ENCODE measurements around the gene CHD6. TPM values are rescaled to one million over a fixed set of nuclear protein-coding genes. Genes with fewer than 3 reads are reported as not detected.

Gene CHD6
- total and polyA plus RNA-seq, 2 of the 13 experiments (the other 11 are each of a cell fraction or from before 2014, with no cell fraction given) = 14.4 to 52.0 TPM

DNA sequence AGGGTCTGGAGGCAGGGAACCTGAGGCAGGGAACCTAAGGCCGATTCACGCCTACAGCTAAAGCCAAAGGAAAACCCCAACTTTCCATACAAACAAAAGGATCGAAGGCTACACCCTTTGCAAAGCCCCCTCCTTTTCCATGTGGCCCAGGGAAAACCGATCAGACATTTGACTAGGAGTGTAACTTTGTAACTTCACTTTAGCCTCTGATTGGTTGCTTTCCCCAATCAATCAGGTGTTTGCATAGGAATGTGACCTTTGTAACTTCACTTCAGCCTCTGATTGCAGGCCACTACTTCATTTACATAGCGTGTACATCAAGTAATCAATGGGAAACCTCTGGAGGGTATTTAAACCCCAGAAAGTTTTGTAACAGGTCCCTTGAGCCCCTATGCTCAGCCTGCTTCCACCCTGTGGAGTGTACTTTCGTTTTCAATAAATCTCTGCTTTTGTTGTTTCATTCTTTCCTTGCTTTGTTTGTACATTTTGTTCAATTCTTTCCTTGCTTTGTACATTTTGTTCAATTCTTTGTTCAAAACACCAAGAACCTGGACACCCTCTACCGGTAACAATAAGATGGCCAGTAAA lies 43.3 kb downstream of the CHD6 start (continued):
- TF ChIP-seq KLF9 (CRISPR knock-in tag; IDR thresholded peaks at IDR 0.05; ENCODE audit: low read depth) (no peak), PBX2 (CRISPR knock-in tag; IDR thresholded peaks at IDR 0.05) (0 out of 2 replicates have a peak, but pooled peaks have one; percentile 31), NFYB (CRISPR knock-in tag; IDR thresholded peaks at IDR 0.05) (peak; percentile 69), HOXD1 (CRISPR knock-in tag; IDR thresholded peaks at IDR 0.05) (no peak), ATF1 (CRISPR knock-in tag; IDR thresholded peaks at IDR 0.05) (no peak), SOX6 (IDR thresholded peaks at IDR 0.05) (no peak), SOX6 (CRISPR knock-in tag; IDR thresholded peaks at IDR 0.05) (0 out of 2 replicates have a peak, but pooled peaks have one; percentile 9), ZNF24 (IDR thresholded peaks at IDR 0.05) (no peak), ZNF484 (CRISPR knock-in tag; IDR thresholded peaks at IDR 0.05; ENCODE audit: borderline replicate concordance, low read depth) (no peak), SP4 (CRISPR knock-in tag; IDR thresholded peaks at IDR 0.05) (no peak), ZFP36L1 (CRISPR knock-in tag; IDR thresholded peaks at IDR 0.05) (no peak), POGZ (CRISPR knock-in tag; IDR thresholded peaks at IDR 0.05) (peak; percentile 77), ZNF20 (CRISPR knock-in tag; IDR thresholded peaks at IDR 0.05) (peak; percentile 100), ZNF710 (CRISPR knock-in tag; IDR thresholded peaks at IDR 0.05; ENCODE audit: borderline replicate concordance) (no peak), ZNF225 (CRISPR knock-in tag; IDR thresholded peaks at IDR 0.05) (no peak)
- TF ChIP-seq, protein P1, sequence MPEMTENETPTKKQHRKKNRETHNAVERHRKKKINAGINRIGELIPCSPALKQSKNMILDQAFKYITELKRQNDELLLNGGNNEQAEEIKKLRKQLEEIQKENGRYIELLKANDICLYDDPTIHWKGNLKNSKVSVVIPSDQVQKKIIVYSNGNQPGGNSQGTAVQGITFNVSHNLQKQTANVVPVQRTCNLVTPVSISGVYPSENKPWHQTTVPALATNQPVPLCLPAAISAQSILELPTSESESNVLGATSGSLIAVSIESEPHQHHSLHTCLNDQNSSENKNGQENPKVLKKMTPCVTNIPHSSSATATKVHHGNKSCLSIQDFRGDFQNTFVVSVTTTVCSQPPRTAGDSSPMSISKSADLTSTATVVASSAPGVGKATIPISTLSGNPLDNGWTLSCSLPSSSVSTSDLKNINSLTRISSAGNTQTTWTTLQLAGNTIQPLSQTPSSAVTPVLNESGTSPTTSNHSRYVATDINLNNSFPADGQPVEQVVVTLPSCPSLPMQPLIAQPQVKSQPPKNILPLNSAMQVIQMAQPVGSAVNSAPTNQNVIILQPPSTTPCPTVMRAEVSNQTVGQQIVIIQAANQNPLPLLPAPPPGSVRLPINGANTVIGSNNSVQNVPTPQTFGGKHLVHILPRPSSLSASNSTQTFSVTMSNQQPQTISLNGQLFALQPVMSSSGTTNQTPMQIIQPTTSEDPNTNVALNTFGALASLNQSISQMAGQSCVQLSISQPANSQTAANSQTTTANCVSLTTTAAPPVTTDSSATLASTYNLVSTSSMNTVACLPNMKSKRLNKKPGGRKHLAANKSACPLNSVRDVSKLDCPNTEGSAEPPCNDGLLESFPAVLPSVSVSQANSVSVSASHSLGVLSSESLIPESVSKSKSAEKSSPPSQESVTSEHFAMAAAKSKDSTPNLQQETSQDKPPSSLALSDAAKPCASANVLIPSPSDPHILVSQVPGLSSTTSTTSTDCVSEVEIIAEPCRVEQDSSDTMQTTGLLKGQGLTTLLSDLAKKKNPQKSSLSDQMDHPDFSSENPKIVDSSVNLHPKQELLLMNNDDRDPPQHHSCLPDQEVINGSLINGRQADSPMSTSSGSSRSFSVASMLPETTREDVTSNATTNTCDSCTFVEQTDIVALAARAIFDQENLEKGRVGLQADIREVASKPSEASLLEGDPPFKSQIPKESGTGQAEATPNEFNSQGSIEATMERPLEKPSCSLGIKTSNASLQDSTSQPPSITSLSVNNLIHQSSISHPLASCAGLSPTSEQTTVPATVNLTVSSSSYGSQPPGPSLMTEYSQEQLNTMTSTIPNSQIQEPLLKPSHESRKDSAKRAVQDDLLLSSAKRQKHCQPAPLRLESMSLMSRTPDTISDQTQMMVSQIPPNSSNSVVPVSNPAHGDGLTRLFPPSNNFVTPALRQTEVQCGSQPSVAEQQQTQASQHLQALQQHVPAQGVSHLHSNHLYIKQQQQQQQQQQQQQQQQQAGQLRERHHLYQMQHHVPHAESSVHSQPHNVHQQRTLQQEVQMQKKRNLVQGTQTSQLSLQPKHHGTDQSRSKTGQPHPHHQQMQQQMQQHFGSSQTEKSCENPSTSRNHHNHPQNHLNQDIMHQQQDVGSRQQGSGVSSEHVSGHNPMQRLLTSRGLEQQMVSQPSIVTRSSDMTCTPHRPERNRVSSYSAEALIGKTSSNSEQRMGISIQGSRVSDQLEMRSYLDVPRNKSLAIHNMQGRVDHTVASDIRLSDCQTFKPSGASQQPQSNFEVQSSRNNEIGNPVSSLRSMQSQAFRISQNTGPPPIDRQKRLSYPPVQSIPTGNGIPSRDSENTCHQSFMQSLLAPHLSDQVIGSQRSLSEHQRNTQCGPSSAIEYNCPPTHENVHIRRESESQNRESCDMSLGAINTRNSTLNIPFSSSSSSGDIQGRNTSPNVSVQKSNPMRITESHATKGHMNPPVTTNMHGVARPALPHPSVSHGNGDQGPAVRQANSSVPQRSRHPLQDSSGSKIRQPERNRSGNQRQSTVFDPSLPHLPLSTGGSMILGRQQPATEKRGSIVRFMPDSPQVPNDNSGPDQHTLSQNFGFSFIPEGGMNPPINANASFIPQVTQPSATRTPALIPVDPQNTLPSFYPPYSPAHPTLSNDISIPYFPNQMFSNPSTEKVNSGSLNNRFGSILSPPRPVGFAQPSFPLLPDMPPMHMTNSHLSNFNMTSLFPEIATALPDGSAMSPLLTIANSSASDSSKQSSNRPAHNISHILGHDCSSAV (CRISPR knock-in tag; IDR thresholded peaks at IDR 0.05; ENCODE audit: borderline replicate concordance) = no peak
- TF ChIP-seq, protein P2, sequence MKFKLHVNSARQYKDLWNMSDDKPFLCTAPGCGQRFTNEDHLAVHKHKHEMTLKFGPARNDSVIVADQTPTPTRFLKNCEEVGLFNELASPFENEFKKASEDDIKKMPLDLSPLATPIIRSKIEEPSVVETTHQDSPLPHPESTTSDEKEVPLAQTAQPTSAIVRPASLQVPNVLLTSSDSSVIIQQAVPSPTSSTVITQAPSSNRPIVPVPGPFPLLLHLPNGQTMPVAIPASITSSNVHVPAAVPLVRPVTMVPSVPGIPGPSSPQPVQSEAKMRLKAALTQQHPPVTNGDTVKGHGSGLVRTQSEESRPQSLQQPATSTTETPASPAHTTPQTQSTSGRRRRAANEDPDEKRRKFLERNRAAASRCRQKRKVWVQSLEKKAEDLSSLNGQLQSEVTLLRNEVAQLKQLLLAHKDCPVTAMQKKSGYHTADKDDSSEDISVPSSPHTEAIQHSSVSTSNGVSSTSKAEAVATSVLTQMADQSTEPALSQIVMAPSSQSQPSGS (CRISPR knock-in tag; IDR thresholded peaks at IDR 0.05) = no peak

Measured in HepG2 (cell line).